K562 (cell line): Measurements from ENCODE around the gene ADIG. TPM values are rescaled to one million over a fixed set of nuclear protein-coding genes. Genes with fewer than 3 reads are reported as not detected.

Experiments used
- ATAC-seq: fragments of 200-7000 bp; cut with Tn5 transposase; 3 replicates; pipeline ENCODE4 v1.9.1; 2020; ENCODE audit warnings: moderate library complexity
- BruUV-seq: library from RNA; stranded (reverse); fragments of 400-500 nt; replicated peaks from 2 replicates; lab custom pipeline; 2021; lab: Mats Ljungman, UMichigan
- CTCF ChIA-PET: fragments of 300-600 bp; formaldehyde crosslinking; extraction: SDS; loops from one replicate; lab custom pipeline; 2021; ENCODE audit warnings: low intra/inter-chr PET ratio; lab: Yijun Ruan, JAX
- POLR2A ChIA-PET: fragments of 300-600, 350-650 bp; sonication (Branson Sonifier 250); formaldehyde crosslinking; extraction: SDS; loops from one replicate; lab custom pipeline; 2021; ENCODE audit warnings: antibody characterized with exemption, inconsistent platforms; lab: Yijun Ruan, JAX
- DNase-seq, 4 experiments: peaks; one replicate each; pipeline versions ENCODE4 v3.0.0 to v3.0.0-alpha.2; 2011 to 2018; ENCODE audit warnings: low spot score in 3 of 4, mixed read lengths in 3 of 4; ENCODE audit errors: extremely low read depth in 1 of 4
- FAIRE-seq: peaks from 2 replicates; lab custom pipeline; 2011; peaks lifted over from hg19 to GRCh38; lab: Jason Lieb, UNC
- H2AFZ ChIP-seq: 2 replicates; pipeline ENCODE4 v1.6.0; 2011; ENCODE audit warnings: low read depth, low read length, control low read depth, inconsistent platforms
- H3K27ac ChIP-seq: fragments of 200-600 bp; 3 replicates; pipeline ENCODE4 v1.8.0; 2011; ENCODE audit warnings: low read depth, mild to moderate bottlenecking, control low read depth, inconsistent platforms, low read length, moderate library complexity, mixed read lengths; ENCODE audit errors: extremely low read depth
- H3K27me3 ChIP-seq, 2 experiments: fragments of 300-600 bp in 1 of 2; 2 replicates in 1 of 2; 3 replicates in 1 of 2; pipeline versions ENCODE4 v1.6.0 to v1.8.0; 2011; ENCODE audit warnings: inconsistent platforms in 2 of 2, low read length in 2 of 2, mild to moderate bottlenecking in 1 of 2, mixed read lengths in 1 of 2, moderate library complexity in 1 of 2; ENCODE audit not compliant: control insufficient read depth in 2 of 2, insufficient read depth in 2 of 2
- H3K36me3 ChIP-seq: fragments of 300-600 bp; 3 replicates; pipeline ENCODE4 v1.8.0; 2011; ENCODE audit warnings: mild to moderate bottlenecking, low read length, inconsistent platforms; ENCODE audit not compliant: control insufficient read depth, insufficient read depth
- H3K4me1 ChIP-seq, 2 experiments: fragments of 200-600 bp in 1 of 2; replicated peaks in 1 of 2; 2 replicates in 1 of 2; 3 replicates in 1 of 2; pipeline versions ENCODE4 v1.5.1 to v1.8.0; 2011; ENCODE audit warnings: inconsistent platforms in 2 of 2, low read length in 2 of 2, mild to moderate bottlenecking in 1 of 2, mixed read lengths in 1 of 2, moderate library complexity in 1 of 2; ENCODE audit not compliant: control insufficient read depth in 2 of 2, insufficient read depth in 2 of 2
- H3K4me2 ChIP-seq: 2 replicates; pipeline ENCODE4 v1.6.1; 2011; ENCODE audit warnings: low read length, control low read depth, inconsistent platforms, mixed read lengths; ENCODE audit not compliant: insufficient read depth
- H3K4me3 ChIP-seq: fragments of 200-600 bp; sonication (generic), shearing (Covaris generic); 2 replicates; pipeline ENCODE4 v1.5.1; 2016; ENCODE audit warnings: control low read depth, inconsistent platforms
- H3K79me2 ChIP-seq: fragments of 200-600 bp; 3 replicates; pipeline ENCODE4 v1.8.0; 2011; ENCODE audit warnings: low read length, inconsistent platforms; ENCODE audit not compliant: control insufficient read depth, insufficient read depth
- H3K9ac ChIP-seq, 2 experiments: 2 replicates each; pipeline versions ENCODE4 v1.6.0 to v1.6.1; 2011; ENCODE audit warnings: low read depth in 2 of 2, low read length in 2 of 2, control low read depth in 1 of 2, inconsistent platforms in 1 of 2, mild to moderate bottlenecking in 1 of 2, mixed read lengths in 1 of 2; ENCODE audit not compliant: insufficient read depth in 1 of 2
- H3K9me1 ChIP-seq: one replicate; pipeline ENCODE4 v1.6.0; 2011; ENCODE audit warnings: inconsistent platforms, mild to moderate bottlenecking, low read length, moderate library complexity; ENCODE audit not compliant: control insufficient read depth, insufficient read depth
- H3K9me3 ChIP-seq: replicated peaks from 2 replicates; pipeline ENCODE4 v1.5.1; 2011; ENCODE audit warnings: low read depth, low read length, inconsistent platforms; ENCODE audit not compliant: control insufficient read depth, insufficient read depth
- H4K20me1 ChIP-seq: replicated peaks from 2 replicates; pipeline ENCODE4 v1.6.1; 2011; ENCODE audit warnings: low read length, inconsistent platforms, mixed read lengths; ENCODE audit not compliant: control insufficient read depth, insufficient read depth
- C11orf30 ChIP-seq: fragments of 450-650 bp; IDR thresholded peaks from 2 replicates; pipeline ENCODE4 v1.6.1; 2016; ENCODE audit warnings: low read depth, mild to moderate bottlenecking
- CEBPG ChIP-seq, 3 experiments: fragments of 200-800 bp in 1 of 3; sonication (Bioruptor generic) in 1 of 3; sonication (generic) in 1 of 3; formaldehyde crosslinking in 1 of 3; IDR thresholded peaks in 2 of 3; conservative IDR thresholded peaks in 1 of 3; 2 replicates each; pipeline versions ENCODE4 v1.6.1 to v1.8.0; 2016 to 2022; ENCODE audit warnings: missing compliant biosample characterization in 2 of 3, missing genetic modification characterization in 2 of 3, mild to moderate bottlenecking in 1 of 3, missing genetic modification reagents in 1 of 3
- POLR2B ChIP-seq: fragments of 450-650 bp; IDR thresholded peaks from 2 replicates; pipeline ENCODE4 v1.6.1; 2018; ENCODE audit warnings: low read depth; ENCODE audit not compliant: partially characterized antibody
- ZNF583 ChIP-seq: fragments of 250-450 bp; sonication (Bioruptor Pico); IDR thresholded peaks from 2 replicates; pipeline ENCODE4 v1.4.0; 2020
- WGBS: fragments of 100-300 bp; shearing (Covaris generic); methylation state at CpG from one replicate; pipeline ENCODE4 v1.1.6; 2016; ENCODE audit warnings: low coverage, mixed read lengths; ENCODE audit not compliant: insufficient coverage; ENCODE audit errors: missing lambda C conversion rate; 5-methylcytosine and 5-hydroxymethylcytosine counted together
- in situ Hi-C: fragments of 300-500 bp; cut with MboI; formaldehyde crosslinking; loops from 4 replicates; pipeline ENCODE4 v1.15.0; 2018; ENCODE audit warnings: inconsistent platforms, mixed read lengths
- intact Hi-C: fragments of 100-400 bp; cut with micrococcal nuclease; formaldehyde crosslinking; loops from 2 replicates; pipeline ENCODE4 v1.14.2; 2022
- polyA plus RNA-seq, 8 experiments: library from polyadenylated mRNA; depleted of rRNA in 4 of 8; stranded (reverse) in 5 of 8; unstranded in 3 of 8; fragments of >200 nt; fragmentation: Nextera tagmentation in 2 of 8; fragmentation: Illumina TruSeq in 1 of 8; extraction: Ambion mirVana in 2 of 8; extraction: Trizol in 1 of 8; gene quantifications; 2 replicates each; pipeline versions ENCODE4 v1.2.1 to v1.2.3, GENCODE V29; 2011 to 2014; ENCODE audit warnings: inconsistent platforms in 1 of 8, missing spikeins in 1 of 8
- total RNA-seq, 7 experiments: library from RNA; depleted of rRNA in 6 of 7; stranded (reverse); fragments of >200 nt in 6 of 7; fragmentation: Illumina TruSeq in 2 of 7; extraction: Trizol in 2 of 7; gene quantifications; 2 replicates each; pipeline versions ENCODE4 v1.2.1 to v1.2.3, GENCODE V29; 2011 to 2021; ENCODE audit warnings: low replicate concordance in 1 of 7

Gene ADIG
- total and polyA plus RNA-seq, 9 of the 15 experiments (the other 6 are each of a cell fraction or from before 2014, with no cell fraction given), result not detected

DNA sequence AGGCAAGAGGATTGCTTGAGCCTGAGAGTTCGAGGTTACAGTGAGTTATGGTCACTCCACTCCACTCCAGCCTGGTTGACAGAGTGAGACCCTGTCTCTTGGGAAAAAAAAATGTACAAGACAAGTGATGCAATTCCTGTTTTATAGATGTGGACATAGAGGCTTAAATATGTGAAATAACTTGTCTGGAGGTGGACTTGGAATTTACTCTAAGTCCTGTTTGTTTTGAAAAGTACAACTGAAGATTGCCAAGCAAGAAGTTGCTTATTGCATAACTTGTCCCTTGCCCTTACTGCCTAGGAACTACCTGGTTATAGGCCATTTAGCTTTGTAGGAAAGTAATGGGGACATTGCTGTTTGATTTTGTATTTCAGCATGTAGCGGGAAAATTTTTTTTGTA is 26.0 kb upstream of the ADIG start:
- CTCF ChIA-PET, result no interaction called here
- intact Hi-C loops (no loop called here), in situ Hi-C loops (no loop called here)
- FAIRE-seq, result no peak
- H2AFZ ChIP-seq, result no peak overlapping the region
- no peaks in the 10 kb centered on the region for H3K27me3 ChIP-seq
- no TSS peak for BruUV-seq
- H3K9me3 ChIP-seq, result no peaks in the 10 kb centered on the region
- H3K27ac ChIP-seq, result no peak overlapping the region
- no peak for ATAC-seq
- H3K4me1 ChIP-seq, result no peaks in the 10 kb centered on the region
- no peaks in the 10 kb centered on the region for H4K20me1 ChIP-seq
- TF ChIP-seq POLR2B (no peak), CEBPG (CRISPR knock-in tag; IDR thresholded peaks at IDR 0.05) (no peak), CEBPG (tag; conservative IDR thresholded peaks at IDR 0.05 in 1 of 2, IDR thresholded peaks at IDR 0.05 in 1 of 2) (peak; percentile 25 to 28; a peak in 1 of 4 replicates)
- TF ChIP-seq, all 486 proteins: peak for 1
- no peak for DNase-seq
- no peak overlapping the region for H3K9ac ChIP-seq
- 83% methylated on average over 2 of the region's 2 CpGs for WGBS
- H3K36me3 ChIP-seq, result peaks cover 82% of the 10 kb centered on the region
- no peaks in the 10 kb centered on the region for H3K9me1 ChIP-seq
- POLR2A ChIA-PET, result interaction anchor here (1.0 kb wide), 1 partner anchor 9 kb away, joined by 3 read pairs; no protein-coding TSS in a partner anchor
- no peaks in the 10 kb centered on the region for H3K79me2 ChIP-seq
- no peak overlapping the region for H3K4me2 ChIP-seq
- no peak overlapping the region for H3K4me3 ChIP-seq

- Histone ChIP-seq H2AFZ (no peak overlapping the region), H4K20me1 (no peaks in the 10 kb centered on the region), H3K4me1 (no peaks in the 10 kb centered on the region), H3K9me1 (no peaks in the 10 kb centered on the region), H3K27me3 (no peaks in the 10 kb centered on the region), H3K79me2 (no peaks in the 10 kb centered on the region), H3K9ac (no peak overlapping the region), H3K27ac (no peak overlapping the region), H3K4me2 (no peak overlapping the region), H3K9me3 (no peaks in the 10 kb centered on the region), H3K36me3 (peaks cover 83% of the 10 kb centered on the region), H3K4me3 (no peak overlapping the region)
- DNase-seq, result no peak
- peak; percentile 93; the same call in 1 of the 2 replicates for TF ChIP-seq ZNF583
- no peak for TF ChIP-seq C11orf30
- in situ Hi-C loops (no loop called here), intact Hi-C loops (no loop called here)
- no peak for ATAC-seq
- ChIA-PET CTCF (no interaction called here), POLR2A (interaction anchor here (1.0 kb wide), 1 partner anchor 9 kb away, joined by 3 read pairs; no protein-coding TSS in a partner anchor)
- no TSS peak for BruUV-seq
- FAIRE-seq, result no peak
These were observed 25.6 kb upstream of the ADIG start for GRCh38 chr20:38555395-38555794.
